ENCODE measurements around the gene KRTAP10-12. TPM values are rescaled to one million over a fixed set of nuclear protein-coding genes. Genes with fewer than 3 reads are reported as not detected.

KRTAP10-12 gene
- total RNA-seq, 1 donor from 2014 or later: not detected

GRCh38 chr21:44730028-44730395, 33.0 kb downstream of the KRTAP10-12 start:
- no peak overlapping the region for H2AFZ ChIP-seq (replicated peaks)
- no peaks in the 10 kb centered on the region for H3F3A ChIP-seq (ENCODE audit: low read depth)
- TF ChIP-seq CTCF (IDR thresholded peaks at IDR 0.05): no peak
- no peak for TF ChIP-seq EZH2 (IDR thresholded peaks at IDR 0.05)
- no peak for TF ChIP-seq EZH2phosphoT487 (IDR thresholded peaks at IDR 0.05)
- H3K27me3 Mint-ChIP-seq (ENCODE audit: insufficient read depth, low read depth): peaks cover 5% of the 10 kb centered on the region
- no peaks in the 10 kb centered on the region for H3K79me2 ChIP-seq (ENCODE audit: low read depth)
- peaks cover 3% of the 10 kb centered on the region for H3K4me1 Mint-ChIP-seq
- no peaks in the 10 kb centered on the region for H3K9me3 ChIP-seq (ENCODE audit: low read depth)
- H3K4me3 Mint-ChIP-seq: no peak overlapping the region
- DNase-seq (ENCODE audit: low spot score): no peak
- no peaks in the 10 kb centered on the region for H3K4me1 ChIP-seq
- no peak overlapping the region for H3K4me2 ChIP-seq
- H3K9ac ChIP-seq: no peak overlapping the region
- H3K4me3 ChIP-seq: no peak overlapping the region
- no peaks in the 10 kb centered on the region for H4K20me1 ChIP-seq (ENCODE audit: low read depth)
- peaks cover 11% of the 10 kb centered on the region for H3K9me3 Mint-ChIP-seq
- H3K27ac ChIP-seq: no peak overlapping the region
- H3K36me3 ChIP-seq: no peaks in the 10 kb centered on the region
- H3K36me3 Mint-ChIP-seq: no peaks in the 10 kb centered on the region
- peak overlapping the region; percentile 50 for H3K27ac Mint-ChIP-seq
- H3K27me3 ChIP-seq: no peaks in the 10 kb centered on the region

GRCh38 chr21:44730951-44731579, 34.1 kb downstream of the KRTAP10-12 start:
- Mint-ChIP-seq H3K9me3 (peaks cover 11% of the 10 kb centered on the region), H3K4me1 (peaks cover 2% of the 10 kb centered on the region), H3K4me3 (no peak overlapping the region), H3K27ac (peak overlapping the region; percentile 74), H3K27me3 (ENCODE audit: insufficient read depth, low read depth) (peaks cover 7% of the 10 kb centered on the region), H3K36me3 (no peaks in the 10 kb centered on the region)
- Histone ChIP-seq H3F3A (ENCODE audit: low read depth) (no peaks in the 10 kb centered on the region), H3K4me1 (no peaks in the 10 kb centered on the region), H3K36me3 (no peaks in the 10 kb centered on the region), H3K27me3 (no peaks in the 10 kb centered on the region), H3K9me3 (ENCODE audit: low read depth) (no peaks in the 10 kb centered on the region), H3K27ac (no peak overlapping the region), H2AFZ (replicated peaks) (no peak overlapping the region), H3K4me2 (no peak overlapping the region), H3K4me3 (no peak overlapping the region), H3K9ac (no peak overlapping the region), H4K20me1 (ENCODE audit: low read depth) (no peaks in the 10 kb centered on the region), H3K79me2 (ENCODE audit: low read depth) (no peaks in the 10 kb centered on the region)
- DNase-seq (ENCODE audit: low spot score): no peak
- TF ChIP-seq CTCF (IDR thresholded peaks at IDR 0.05): no peak
- no peak for TF ChIP-seq EZH2phosphoT487 (IDR thresholded peaks at IDR 0.05)
- no peak for TF ChIP-seq EZH2 (IDR thresholded peaks at IDR 0.05)

GRCh38 chr21:44732263-44732662, 35.3 kb downstream of the KRTAP10-12 start:
- Histone ChIP-seq H2AFZ (replicated peaks) (no peak overlapping the region), H3K4me3 (no peak overlapping the region), H3K4me2 (no peak overlapping the region), H3K9me3 (ENCODE audit: low read depth) (no peaks in the 10 kb centered on the region), H3K27me3 (no peaks in the 10 kb centered on the region), H3K36me3 (no peaks in the 10 kb centered on the region), H3K79me2 (ENCODE audit: low read depth) (no peaks in the 10 kb centered on the region), H3K4me1 (no peaks in the 10 kb centered on the region), H4K20me1 (ENCODE audit: low read depth) (no peaks in the 10 kb centered on the region), H3K27ac (no peak overlapping the region), H3K9ac (no peak overlapping the region), H3F3A (ENCODE audit: low read depth) (no peaks in the 10 kb centered on the region)
- H3K36me3 Mint-ChIP-seq: no peaks in the 10 kb centered on the region
- H3K27me3 Mint-ChIP-seq (ENCODE audit: insufficient read depth, low read depth): peaks cover 8% of the 10 kb centered on the region
- peaks cover 11% of the 10 kb centered on the region for H3K9me3 Mint-ChIP-seq
- H3K4me3 Mint-ChIP-seq: no peak overlapping the region
- no peak for TF ChIP-seq EZH2phosphoT487 (IDR thresholded peaks at IDR 0.05)
- TF ChIP-seq CTCF (IDR thresholded peaks at IDR 0.05): no peak
- no peak for TF ChIP-seq EZH2 (IDR thresholded peaks at IDR 0.05)
- no peak for DNase-seq (ENCODE audit: low spot score)
- no peak overlapping the region for H3K27ac Mint-ChIP-seq
- peaks cover 6% of the 10 kb centered on the region for H3K4me1 Mint-ChIP-seq

Data from neural progenitor cell (in vitro differentiated cells).